HAP-1 (cell line): ENCODE measurements around the gene GNPTG.

Experiments
- DNase-seq, 2 experiments: peaks; one replicate each; pipeline ENCODE4 v3.0.0-alpha.2; 2016 to 2020; ENCODE audit warnings: low spot score in 2 of 2
- H3K27me3 ChIP-seq: fragments of 250-450 bp; sonication (Bioruptor Pico); 2 replicates; pipeline ENCODE4 v1.5.1; 2020; ENCODE audit warnings: low read depth, mild to moderate bottlenecking, moderate library complexity
- H3K36me3 ChIP-seq: fragments of 250-450 bp; sonication (Bioruptor Pico); replicated peaks from 2 replicates; pipeline ENCODE4 v1.5.1; 2020; ENCODE audit warnings: mild to moderate bottlenecking
- H3K4me1 ChIP-seq: fragments of 250-450 bp; sonication (Bioruptor Pico); 2 replicates; pipeline ENCODE4 v1.5.1; 2020; ENCODE audit warnings: mild to moderate bottlenecking
- H3K4me3 ChIP-seq: fragments of 250-450 bp; sonication (Bioruptor Pico); 2 replicates; pipeline ENCODE4 v1.5.1; 2020; ENCODE audit warnings: mild to moderate bottlenecking, moderate library complexity
- H3K9me3 ChIP-seq: fragments of 250-450 bp; sonication (Bioruptor Pico); 2 replicates; pipeline ENCODE4 v1.5.1; 2020; ENCODE audit warnings: mild to moderate bottlenecking, moderate library complexity
- in situ Hi-C: fragments of 300-500 bp; cut with MboI; formaldehyde crosslinking; loops from 3 replicates; pipeline ENCODE4 v1.14.3; 2020; ENCODE audit warnings: low sequenced_read_pairs, inconsistent platforms, mixed read lengths

Gene GNPTG

DNA sequence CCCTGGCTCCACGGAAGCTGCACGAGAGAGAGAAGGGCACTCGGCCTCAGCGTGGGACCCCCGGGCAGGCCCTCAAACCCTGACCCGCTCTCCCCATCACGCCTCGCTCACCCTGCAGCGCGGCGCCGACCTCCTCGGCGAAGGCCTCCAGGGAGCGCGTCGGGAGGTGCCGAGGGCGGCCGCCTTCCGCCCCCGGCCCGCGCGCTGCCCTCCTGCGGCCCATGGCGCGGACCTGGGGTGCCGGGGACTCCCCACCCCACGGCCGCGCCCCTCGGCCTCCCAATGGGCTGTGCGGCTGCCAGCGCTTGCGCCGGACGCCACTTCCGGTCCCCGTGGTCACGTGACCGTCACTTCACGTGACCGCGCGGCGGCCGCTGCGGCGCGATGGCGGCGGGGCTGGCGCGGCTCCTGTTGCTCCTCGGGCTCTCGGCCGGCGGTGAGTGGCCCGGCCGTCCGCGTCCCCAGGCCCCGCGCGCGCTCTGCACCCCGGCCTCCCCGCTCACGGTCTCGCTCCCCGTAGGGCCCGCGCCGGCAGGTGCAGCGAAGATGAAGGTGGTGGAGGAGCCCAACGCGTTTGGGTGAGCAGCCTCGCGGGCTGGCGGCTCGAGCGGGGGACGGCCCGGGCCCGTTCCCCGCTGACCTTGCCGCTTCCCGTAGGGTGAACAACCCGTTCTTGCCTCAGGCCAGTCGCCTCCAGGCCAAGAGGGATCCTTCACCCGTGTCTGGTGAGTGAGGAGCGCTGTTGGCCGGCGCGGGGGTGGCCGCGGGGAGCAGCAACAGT lies at the start of gene GNPTG, which contains the start of gene TSR3:
GNPTG (plus strand) TSS at position 350 of the 781 bp plus-strand sequence; CDS start at position 385, 35 bp downstream.
TSR3 (minus strand) TSS at position 297 of the 781 bp plus-strand sequence; CDS start at position 223, 74 bp downstream.
- Histone ChIP-seq H3K27me3 (no peaks in the 10 kb centered on the region), H3K4me1 (peaks cover 4% of the 10 kb centered on the region; the same call in 1 of the 2 replicates), H3K36me3 (peaks cover 14% of the 10 kb centered on the region), H3K9me3 (no peaks in the 10 kb centered on the region), H3K4me3 (peak within 1 kb of the TSS; percentile 64)
- DNase-seq = peak; percentile 49 to 83
- in situ Hi-C loops = no loop called here

DNA sequence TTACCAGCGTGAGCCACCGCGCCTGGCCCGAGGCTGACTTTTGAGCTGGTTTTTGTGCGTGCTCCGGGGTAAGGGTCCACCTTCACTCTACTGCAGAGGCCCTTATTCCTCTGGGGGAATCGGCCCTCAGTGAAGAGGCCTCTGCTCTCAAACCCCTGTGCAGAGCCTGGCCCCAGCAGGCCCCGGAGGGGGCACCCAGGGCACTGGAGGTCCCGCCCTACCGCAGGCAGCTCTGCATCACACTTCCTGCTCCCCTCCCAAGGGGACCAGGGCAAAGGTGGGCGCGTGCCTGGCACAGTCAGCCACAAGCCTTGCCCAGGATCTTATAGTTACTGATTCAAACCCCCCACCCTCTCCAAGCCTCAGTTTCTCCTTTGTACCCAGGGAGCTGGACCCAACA lies 45.9 kb upstream of the GNPTG start:
- no peak for DNase-seq
- Histone ChIP-seq H3K36me3 (no peaks in the 10 kb centered on the region), H3K27me3 (no peaks in the 10 kb centered on the region; the same call in 1 of the 2 replicates), H3K4me3 (no peak overlapping the region), H3K9me3 (no peaks in the 10 kb centered on the region), H3K4me1 (no peaks in the 10 kb centered on the region; the same call in 1 of the 2 replicates)
- in situ Hi-C loops = no loop called here

DNA sequence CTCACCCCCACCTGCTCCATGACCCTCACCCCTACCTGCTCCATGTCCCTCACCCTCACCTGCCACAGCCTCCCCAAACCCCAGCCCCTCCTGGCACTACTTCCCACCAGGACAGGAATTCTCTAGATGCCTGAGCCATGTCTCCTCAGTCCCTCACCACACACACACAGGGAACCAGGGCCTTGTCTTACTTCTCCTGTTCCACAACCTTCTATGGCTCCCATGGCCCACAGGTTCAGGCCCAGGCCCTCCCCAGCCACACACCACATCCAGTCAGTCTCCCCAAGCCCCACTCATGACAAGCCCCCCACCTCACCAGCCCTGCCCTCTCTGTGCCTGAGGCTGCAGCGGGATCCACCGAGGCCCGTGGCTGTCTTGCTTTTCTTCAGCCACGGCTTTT lies 45.4 kb upstream of the GNPTG start:
- Histone ChIP-seq H3K9me3 (no peaks in the 10 kb centered on the region), H3K36me3 (peaks cover under 1% of the 10 kb centered on the region; the same call in 1 of the 2 replicates), H3K4me1 (peaks cover 4% of the 10 kb centered on the region), H3K27me3 (no peaks in the 10 kb centered on the region), H3K4me3 (no peak overlapping the region)
- in situ Hi-C loops = no loop called here
- no peak for DNase-seq

DNA sequence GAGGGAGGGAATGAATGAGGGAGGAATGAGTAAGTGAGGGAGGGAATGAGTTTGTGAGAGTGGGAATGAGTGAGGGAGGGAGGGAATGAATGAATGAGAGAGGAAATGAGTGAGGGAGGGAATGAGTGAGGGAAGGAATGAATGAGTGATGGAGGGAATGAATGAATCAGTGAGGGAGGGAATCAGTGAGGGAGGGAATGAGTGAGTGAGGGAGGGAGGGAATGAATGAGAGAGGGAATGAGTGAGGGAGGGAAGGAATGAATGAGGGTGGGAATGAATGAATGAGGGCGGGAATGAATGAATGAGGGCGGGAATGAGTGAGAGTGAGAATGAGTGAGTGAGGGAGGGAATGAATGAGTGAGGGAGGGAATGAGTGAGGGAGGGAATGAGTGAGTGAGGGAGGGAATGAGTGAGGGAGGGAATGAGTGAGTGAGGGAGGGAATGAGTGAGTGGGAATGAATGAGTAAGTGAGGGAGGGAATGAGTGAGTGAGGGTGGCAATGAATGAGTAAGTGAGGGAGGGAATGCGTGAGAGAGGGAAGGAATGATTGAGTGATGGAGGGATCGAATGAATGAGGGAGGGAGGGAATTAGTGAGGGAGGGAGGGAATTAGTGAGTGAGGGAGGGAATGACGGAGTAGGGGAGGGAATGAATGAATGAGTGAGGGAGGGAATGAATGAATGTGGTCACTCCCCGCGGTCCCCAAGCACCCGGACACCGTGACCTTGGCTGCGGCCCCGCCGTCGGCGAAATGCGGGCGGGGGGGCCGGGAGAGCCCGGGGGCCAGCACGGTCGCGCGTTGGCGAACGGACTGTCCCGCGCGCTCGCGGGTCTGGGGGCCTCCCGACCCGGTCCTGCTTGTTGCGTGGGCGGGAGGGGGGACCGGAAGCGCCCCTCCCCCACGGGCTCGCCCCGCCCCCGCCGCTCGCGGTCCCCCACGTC lies 43.4 kb upstream of the GNPTG start:
- no peaks in the 10 kb centered on the region for H3K9me3 ChIP-seq
- in situ Hi-C loops = no loop called here
- H3K27me3 ChIP-seq = no peaks in the 10 kb centered on the region
- peak in 1 of 2 experiments; percentile 36 for DNase-seq
- peak overlapping the region; percentile 60 for H3K4me3 ChIP-seq
- H3K4me1 ChIP-seq = peaks cover 8% of the 10 kb centered on the region
- H3K36me3 ChIP-seq = peaks cover 18% of the 10 kb centered on the region

DNA sequence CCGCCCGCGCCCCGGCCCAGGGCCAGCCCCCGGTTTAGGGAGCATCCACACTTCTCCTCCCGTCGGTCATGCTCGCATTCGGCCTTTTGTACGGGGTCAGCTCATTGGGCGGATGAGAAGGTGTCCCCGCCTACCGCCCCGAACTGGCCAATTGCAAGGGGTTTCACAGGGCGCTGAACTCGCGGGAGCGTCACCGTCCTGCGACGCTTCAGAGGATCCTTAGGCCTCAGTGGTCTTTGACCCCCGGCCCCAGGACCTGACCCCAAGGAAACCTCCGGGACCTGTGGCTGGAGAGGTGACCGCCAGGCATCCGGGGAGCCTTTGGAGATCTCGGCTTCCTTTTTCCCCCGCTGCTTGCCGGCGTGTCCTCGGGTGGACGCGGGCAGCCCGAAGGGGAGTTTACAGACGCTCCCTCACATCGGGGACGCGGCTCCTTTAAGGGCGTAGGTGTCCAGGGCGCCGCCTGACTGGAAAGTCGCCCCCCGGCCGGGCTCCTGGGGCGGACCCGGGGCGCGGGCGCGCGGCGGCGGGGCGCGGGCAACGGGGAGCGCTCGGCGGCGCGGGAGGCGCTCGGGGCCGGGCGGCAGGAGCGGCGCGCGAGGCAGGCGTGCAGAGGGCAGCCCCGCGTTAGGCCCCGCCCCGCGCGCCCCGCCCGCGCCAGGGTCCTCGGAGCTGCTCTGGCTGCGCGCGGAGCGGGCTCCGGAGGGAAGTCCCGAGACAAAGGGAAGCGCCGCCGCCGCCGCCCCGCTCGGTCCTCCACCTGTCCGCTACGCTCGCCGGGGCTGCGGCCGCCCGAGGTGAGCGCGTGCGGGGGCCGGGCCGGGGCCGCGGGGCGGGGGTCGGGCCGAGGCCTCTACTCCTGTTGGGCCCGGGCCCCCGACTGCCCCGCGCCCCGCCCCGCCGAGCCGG lies 42.5 kb upstream of the GNPTG start, which contains the start of gene UBE2I:
UBE2I (plus strand) TSS at position 660 of the 909 bp plus-strand sequence. CDS start 4,395 bp downstream, outside the sequence.
- Histone ChIP-seq H3K9me3 (no peaks in the 10 kb centered on the region), H3K4me1 (peaks cover 8% of the 10 kb centered on the region), H3K36me3 (peaks cover 25% of the 10 kb centered on the region), H3K27me3 (no peaks in the 10 kb centered on the region), H3K4me3 (peak within 1 kb of the TSS; percentile 78)
- DNase-seq = peak; percentile 93 to 98
- in situ Hi-C loops = no loop called here

DNA sequence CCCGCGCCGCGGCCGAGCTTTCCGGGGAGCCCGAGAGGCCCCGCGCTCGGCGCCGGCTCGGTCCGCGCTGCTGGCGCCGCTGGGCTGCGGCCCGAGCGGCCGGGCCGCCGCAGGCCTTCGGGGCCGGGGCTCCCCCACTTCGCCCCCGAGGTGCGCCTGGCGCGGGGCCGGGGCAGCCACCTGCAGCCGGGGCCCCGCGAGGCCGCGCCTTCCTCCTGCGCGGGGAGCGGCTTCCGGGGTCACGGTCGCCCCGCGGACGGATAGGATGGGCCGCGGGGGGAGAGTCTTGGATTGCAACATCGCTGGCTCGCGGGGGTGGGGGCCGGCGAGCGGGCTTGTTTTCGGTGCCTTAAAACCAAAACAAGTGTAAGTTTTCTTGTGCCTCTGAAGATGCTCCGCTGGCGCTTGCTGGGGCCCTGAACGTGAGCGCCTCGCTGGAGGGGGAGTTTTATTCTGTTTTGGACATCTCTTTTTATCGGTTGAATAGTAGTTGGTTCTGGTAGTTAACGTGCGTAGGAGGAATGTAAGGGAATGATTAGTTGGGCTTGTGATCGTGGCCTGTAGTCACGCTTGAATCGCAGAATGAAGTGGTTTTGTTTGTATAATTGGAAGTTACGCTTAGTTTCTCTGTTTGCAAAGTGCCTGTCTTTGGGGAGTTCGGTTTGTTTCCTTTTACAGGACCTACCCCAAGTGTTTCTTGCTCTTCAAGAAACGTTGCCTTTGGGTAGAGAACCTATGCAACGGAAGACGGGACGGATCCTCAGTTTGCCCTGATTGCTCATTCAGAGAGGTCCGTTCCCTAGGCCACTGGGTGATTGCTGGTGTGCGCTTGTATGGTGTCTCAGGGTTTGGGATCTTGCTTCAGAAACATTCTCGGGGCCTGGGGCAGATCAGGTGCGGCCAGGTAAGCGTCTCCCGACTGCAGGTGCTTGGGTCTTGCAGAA lies 41.6 kb upstream of the GNPTG start:
- H3K27me3 ChIP-seq = no peaks in the 10 kb centered on the region
- H3K36me3 ChIP-seq = peaks cover 35% of the 10 kb centered on the region
- in situ Hi-C loops = no loop called here
- no peak for DNase-seq
- peak overlapping the region; percentile 78 for H3K4me3 ChIP-seq
- no peaks in the 10 kb centered on the region for H3K9me3 ChIP-seq
- peaks cover 8% of the 10 kb centered on the region for H3K4me1 ChIP-seq

DNA sequence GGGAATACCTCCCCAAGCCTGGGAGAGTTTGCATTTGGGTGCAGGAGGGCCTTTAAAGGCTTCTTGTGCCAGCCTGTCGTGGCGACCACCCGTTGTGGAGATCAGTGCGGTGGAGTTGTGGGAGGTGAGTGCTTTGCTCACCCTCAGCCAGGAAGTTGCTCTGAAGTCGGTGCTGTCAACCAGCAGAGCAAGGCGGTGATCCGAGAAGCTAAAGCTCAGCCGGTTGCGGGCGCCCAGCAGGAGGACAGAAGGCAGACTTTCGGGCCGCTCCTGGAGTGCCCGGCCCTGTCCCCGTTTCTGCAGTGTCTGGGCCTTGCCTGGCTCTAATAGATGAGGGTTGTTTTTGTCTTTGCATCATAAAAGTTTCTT lies 40.9 kb upstream of the GNPTG start:
- no peak for DNase-seq
- H3K4me3 ChIP-seq = peak overlapping the region; percentile 78
- no peaks in the 10 kb centered on the region for H3K9me3 ChIP-seq
- no peaks in the 10 kb centered on the region for H3K27me3 ChIP-seq
- H3K36me3 ChIP-seq = peaks cover 41% of the 10 kb centered on the region
- in situ Hi-C loops = no loop called here
- H3K4me1 ChIP-seq = peaks cover 8% of the 10 kb centered on the region

DNA sequence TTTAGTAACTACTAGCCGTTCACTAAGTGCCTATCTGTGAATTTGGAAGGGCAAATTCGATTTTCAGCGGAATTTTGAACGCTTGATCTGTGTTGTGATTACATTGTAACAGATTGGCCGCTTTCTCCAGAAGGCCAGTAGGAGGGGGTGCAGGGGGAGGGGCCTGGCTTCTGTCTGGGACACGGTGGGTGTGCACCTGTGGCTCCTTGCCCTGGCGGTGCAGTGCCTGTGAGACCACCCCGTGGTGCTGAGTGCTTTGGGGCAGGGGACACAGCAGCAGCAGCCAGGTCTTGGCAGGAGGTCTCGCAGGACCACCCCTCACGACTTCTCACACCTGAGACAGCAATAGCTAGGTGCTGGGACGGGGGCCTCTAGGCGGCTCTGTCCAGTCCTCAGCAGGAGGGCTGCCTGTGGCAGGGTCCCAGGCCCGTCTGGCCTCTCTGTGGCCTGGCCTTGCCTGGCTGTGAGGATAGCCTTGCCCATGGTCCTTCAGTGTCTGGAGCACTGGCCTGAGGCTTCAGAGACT lies 40.5 kb upstream of the GNPTG start:
- Histone ChIP-seq H3K9me3 (no peaks in the 10 kb centered on the region), H3K4me1 (peaks cover 8% of the 10 kb centered on the region), H3K27me3 (no peaks in the 10 kb centered on the region), H3K36me3 (peaks cover 46% of the 10 kb centered on the region), H3K4me3 (peak overlapping the region; percentile 78)
- in situ Hi-C loops = no loop called here
- DNase-seq = peak in 1 of 2 experiments; percentile 49

DNA sequence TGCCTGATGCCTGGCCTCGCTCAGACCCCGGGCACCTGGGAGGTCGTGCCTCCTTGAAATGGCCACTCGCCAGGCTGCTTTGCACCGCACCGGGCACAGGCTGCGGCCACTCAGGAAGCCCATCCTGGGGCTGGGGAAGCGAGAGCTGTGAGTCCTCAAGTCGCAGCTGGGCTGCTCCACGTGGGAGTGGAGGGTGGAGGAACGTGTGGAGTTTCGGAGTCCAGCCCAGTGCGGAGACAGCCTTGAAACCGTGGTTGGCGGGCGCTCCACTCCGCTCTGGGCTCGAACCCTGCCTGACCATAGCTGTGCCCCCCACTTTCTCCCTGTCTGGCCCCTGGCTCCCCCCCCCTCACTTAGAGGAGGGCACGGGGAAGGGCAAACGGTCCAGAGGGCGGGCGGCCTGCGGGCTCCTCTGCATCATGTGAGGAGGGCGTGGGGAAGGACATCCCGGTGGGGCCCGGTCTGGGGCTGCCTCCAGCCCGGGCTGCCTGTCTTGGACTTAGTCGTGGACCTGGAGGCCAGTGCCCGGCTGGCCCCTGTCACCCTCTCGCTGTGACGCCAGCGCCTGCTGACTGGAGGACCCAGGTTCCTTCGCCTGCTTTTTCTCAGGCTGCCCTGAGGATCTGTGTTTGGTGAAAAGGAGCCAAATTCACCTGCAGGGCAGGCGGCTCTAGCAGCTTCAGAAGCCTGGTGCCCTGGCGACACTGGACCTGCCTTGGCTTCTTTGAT lies 39.8 kb upstream of the GNPTG start:
- peaks cover 8% of the 10 kb centered on the region for H3K4me1 ChIP-seq
- H3K27me3 ChIP-seq = no peaks in the 10 kb centered on the region
- H3K9me3 ChIP-seq = no peaks in the 10 kb centered on the region
- DNase-seq = no peak
- peaks cover 52% of the 10 kb centered on the region for H3K36me3 ChIP-seq
- in situ Hi-C loops = no loop called here
- peak overlapping the region; percentile 78 for H3K4me3 ChIP-seq

DNA sequence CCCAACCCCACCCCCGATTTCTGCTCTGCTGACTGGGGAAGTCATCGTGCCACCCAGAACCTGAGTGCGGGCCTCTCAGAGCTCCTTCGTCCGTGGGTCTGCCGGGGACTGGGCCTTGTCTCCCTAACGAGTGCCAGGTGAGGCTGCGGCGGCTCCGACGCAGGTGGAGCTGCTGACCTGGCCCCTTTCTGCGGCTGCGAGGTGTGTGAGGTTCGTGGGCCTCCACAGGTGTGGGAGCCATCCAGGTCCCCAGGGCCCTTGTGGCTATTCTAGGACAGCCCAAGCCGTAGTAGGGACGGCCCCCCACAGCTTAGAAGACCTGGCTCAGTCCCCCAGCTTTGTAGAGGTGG lies 39.3 kb upstream of the GNPTG start:
- DNase-seq = no peak
- no peaks in the 10 kb centered on the region for H3K9me3 ChIP-seq
- peaks cover 8% of the 10 kb centered on the region for H3K4me1 ChIP-seq
- no peak overlapping the region for H3K4me3 ChIP-seq
- H3K36me3 ChIP-seq = peaks cover 57% of the 10 kb centered on the region
- H3K27me3 ChIP-seq = no peaks in the 10 kb centered on the region
- in situ Hi-C loops = no loop called here

DNA sequence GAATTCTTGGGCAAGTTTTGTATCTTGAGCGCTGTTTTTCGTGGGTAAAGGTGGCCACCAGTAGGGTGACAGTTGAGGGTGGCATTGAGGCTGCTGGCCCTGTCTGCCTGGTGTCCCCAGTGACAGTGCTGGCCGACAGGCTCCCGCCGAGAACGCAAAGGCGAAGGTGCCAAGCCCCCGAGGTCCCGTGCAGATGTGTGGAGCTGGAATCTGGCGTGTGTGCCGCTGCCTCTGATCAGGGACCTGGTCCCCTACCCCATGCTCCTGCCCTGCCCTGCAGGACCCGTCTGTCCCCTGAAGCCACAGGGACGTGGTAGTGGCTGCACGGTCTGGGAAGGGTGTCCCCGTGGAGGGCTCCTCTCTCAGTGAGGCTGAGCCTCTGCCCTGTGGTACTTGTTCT lies 38.8 kb upstream of the GNPTG start:
- no peaks in the 10 kb centered on the region for H3K9me3 ChIP-seq
- in situ Hi-C loops = no loop called here
- peaks cover 8% of the 10 kb centered on the region for H3K4me1 ChIP-seq
- H3K27me3 ChIP-seq = no peaks in the 10 kb centered on the region
- H3K4me3 ChIP-seq = no peak overlapping the region
- DNase-seq = no peak
- peaks cover 62% of the 10 kb centered on the region for H3K36me3 ChIP-seq
